Vagina (tissue), 2 donors: ENCODE measurements around the gene DIPK2B.

Experiments used
- CTCF ChIP-seq, 3 experiments: fragments of 450-650 bp in 2 of 3; fragments of 200-600 bp in 1 of 3; sonication (generic) in 1 of 3; IDR thresholded peaks; one replicate each; pipeline ENCODE4 v1.5.1; 2017 to 2019; ENCODE audit warnings: antibody characterized with exemption in 3 of 3, mild to moderate bottlenecking in 2 of 3, moderate library complexity in 2 of 3
- POLR2A ChIP-seq, 2 donors: fragments of 450-650 bp; IDR thresholded peaks; one replicate each; pipeline ENCODE4 v1.6.1; 2017; ENCODE audit warnings: antibody characterized with exemption in 2 of 2, mild to moderate bottlenecking in 2 of 2, moderate library complexity in 2 of 2

- TF ChIP-seq CTCF (IDR thresholded peaks at IDR 0.05) (no peak), POLR2A (IDR thresholded peaks at IDR 0.05) (no peak)
Measured at GRCh38 chrX:45202171-45202570, 1.5 kb upstream of the DIPK2B start.
